Activated CD8-positive, alpha-beta T cell treated with anti-CD3 and anti-CD28 coated beads, Interleukin-2, amount 10 ng/mL, durations not matched to agents 7 days and 5 days (primary cell): ENCODE results near the gene HSP90AB1. TPM values are rescaled to one million over a fixed set of nuclear protein-coding genes. Genes with fewer than 3 reads are reported as not detected.

Experiments
- ATAC-seq: fragments of 150-1000 bp; cut with Tn5 transposase; one replicate; pipeline ENCODE4 v1.10.0; 2021; ENCODE audit warnings: moderate library complexity
- CTCF ChIA-PET: fragments of 350-600 bp; sonication (Branson Sonifier 250); formaldehyde crosslinking; loops from one replicate; lab custom pipeline; 2021; ENCODE audit warnings: antibody characterized with exemption; lab: Charles Lee
- POLR2A ChIA-PET: fragments of 350-600 bp; sonication (Branson Sonifier 250); formaldehyde crosslinking; loops from one replicate; lab custom pipeline; 2021; ENCODE audit warnings: antibody characterized with exemption; lab: Charles Lee
- DNase-seq: peaks from one replicate; pipeline ENCODE4 v3.0.0-alpha.2; 2020
- H3K27ac Mint-ChIP-seq: one replicate; pipeline ENCODE4 v1.8.0; 2021; ENCODE audit warnings: mild to moderate bottlenecking, mixed read lengths
- H3K27me3 Mint-ChIP-seq: one replicate; pipeline ENCODE4 v1.8.0; 2021; ENCODE audit warnings: low read depth, mixed read lengths
- H3K36me3 Mint-ChIP-seq: one replicate; pipeline ENCODE4 v1.8.0; 2021; ENCODE audit warnings: low read depth, mixed read lengths
- H3K4me1 Mint-ChIP-seq: one replicate; pipeline ENCODE4 v1.8.0; 2021; ENCODE audit warnings: low read depth, mixed read lengths
- H3K4me3 Mint-ChIP-seq: one replicate; pipeline ENCODE4 v1.8.0; 2021; ENCODE audit warnings: mild to moderate bottlenecking, mixed read lengths
- H3K9me3 Mint-ChIP-seq: one replicate; pipeline ENCODE4 v1.8.0; 2022; ENCODE audit warnings: mixed read lengths; ENCODE audit not compliant: insufficient read depth
- total RNA-seq, 2 experiments: library from RNA; stranded (reverse); gene quantifications; one replicate each; pipeline ENCODE4 v1.2.3, GENCODE V29; 2021

HSP90AB1 gene
- total RNA-seq, 2 experiments from 2014 or later, result 741 to 755 TPM

DNA sequence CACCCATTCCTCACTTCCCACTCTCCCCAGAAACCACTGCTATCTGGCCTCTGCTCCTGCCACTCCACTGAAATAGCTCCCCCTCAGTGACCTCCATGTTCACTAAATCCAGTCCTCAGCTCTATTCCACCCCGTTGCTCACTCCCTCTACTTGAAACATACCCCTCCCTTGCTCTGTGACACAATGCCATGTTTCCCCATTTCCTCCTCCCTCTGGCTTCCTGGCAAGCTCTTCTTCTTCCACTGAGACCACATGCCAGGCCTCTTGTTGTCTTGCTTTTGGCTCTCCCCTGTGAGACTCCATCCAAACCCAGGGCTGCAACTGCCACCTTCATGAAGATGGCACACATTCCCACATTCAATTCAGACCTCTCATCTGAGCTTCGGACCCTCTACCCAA lies 37.2 kb downstream of the HSP90AB1 start:
- Mint-ChIP-seq H3K36me3 (no peaks in the 10 kb centered on the region), H3K4me1 (no peaks in the 10 kb centered on the region), H3K9me3 (no peaks in the 10 kb centered on the region), H3K27ac (no peak overlapping the region), H3K4me3 (no peak overlapping the region), H3K27me3 (peaks cover 30% of the 10 kb centered on the region)
- ATAC-seq (no peak), DNase-seq (no peak)
- ChIA-PET CTCF (no interaction called here), POLR2A (no interaction called here)

DNA sequence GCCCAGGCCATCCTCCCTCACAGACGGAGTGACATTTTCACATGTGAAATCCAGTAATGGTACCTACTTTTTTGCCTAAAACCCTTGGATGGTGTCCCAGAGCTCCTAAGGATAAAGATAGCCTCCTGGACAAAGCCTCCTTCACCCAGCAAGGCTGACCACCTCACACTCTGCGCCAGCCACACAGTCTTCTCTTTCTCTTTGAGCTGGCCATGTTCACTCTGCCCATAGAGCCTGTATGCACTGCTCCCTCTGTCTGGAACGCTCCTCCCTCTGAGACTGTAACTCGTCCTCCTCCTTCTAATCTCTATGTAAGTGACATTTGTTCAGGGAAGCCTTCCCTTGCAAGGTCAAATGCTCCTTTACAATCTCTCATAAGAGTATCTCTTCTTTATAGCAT lies 38.0 kb downstream of the HSP90AB1 start:
- DNase-seq (no peak), ATAC-seq (no peak)
- Mint-ChIP-seq H3K27ac (no peak overlapping the region), H3K4me3 (no peak overlapping the region), H3K27me3 (peaks cover 28% of the 10 kb centered on the region), H3K4me1 (no peaks in the 10 kb centered on the region), H3K36me3 (no peaks in the 10 kb centered on the region), H3K9me3 (no peaks in the 10 kb centered on the region)
- CTCF ChIA-PET, result no interaction called here
- POLR2A ChIA-PET, result no interaction called here

DNA sequence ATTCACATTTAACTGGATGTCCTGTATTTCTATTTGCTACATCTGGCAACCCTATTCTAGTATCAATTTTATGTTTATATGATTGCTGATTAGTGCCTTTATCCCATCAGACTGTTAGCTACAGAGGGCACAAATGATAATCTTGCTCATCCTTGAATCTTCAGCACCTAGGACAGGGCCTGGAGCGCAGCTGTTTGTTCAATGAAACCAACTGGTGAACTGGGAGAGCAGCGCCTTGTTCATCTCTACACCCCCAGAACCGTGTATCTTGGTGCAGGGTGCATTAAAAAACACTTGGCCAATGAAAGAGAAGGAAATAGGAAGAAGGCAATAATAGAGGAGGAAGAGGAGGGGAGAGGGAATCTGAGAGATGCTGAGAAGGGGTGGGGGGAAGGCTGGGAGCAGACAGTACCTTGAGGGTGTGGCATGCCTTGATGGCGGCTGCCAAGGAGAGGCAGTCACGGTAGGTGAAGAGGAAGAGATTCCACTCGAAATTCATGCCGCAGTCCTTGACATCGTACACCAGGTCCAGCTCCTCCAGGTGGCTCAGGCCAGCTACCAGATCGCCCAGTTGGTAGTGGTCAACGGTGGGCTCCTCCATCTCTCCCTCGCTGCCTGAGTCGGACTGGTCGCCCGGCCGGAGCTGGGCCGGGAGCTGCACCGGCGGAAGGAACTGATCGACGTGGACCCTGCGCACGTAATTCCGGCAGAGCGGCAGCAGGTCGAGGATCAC lies 38.8 kb downstream of the HSP90AB1 start:
- H3K27me3 Mint-ChIP-seq, result peaks cover 33% of the 10 kb centered on the region
- no peak overlapping the region for H3K27ac Mint-ChIP-seq
- H3K4me3 Mint-ChIP-seq, result no peak overlapping the region
- ChIA-PET CTCF (no interaction called here), POLR2A (no interaction called here)
- H3K4me1 Mint-ChIP-seq, result no peaks in the 10 kb centered on the region
- no peaks in the 10 kb centered on the region for H3K9me3 Mint-ChIP-seq
- no peaks in the 10 kb centered on the region for H3K36me3 Mint-ChIP-seq
- DNase-seq (peak; percentile 35), ATAC-seq (no peak)

DNA sequence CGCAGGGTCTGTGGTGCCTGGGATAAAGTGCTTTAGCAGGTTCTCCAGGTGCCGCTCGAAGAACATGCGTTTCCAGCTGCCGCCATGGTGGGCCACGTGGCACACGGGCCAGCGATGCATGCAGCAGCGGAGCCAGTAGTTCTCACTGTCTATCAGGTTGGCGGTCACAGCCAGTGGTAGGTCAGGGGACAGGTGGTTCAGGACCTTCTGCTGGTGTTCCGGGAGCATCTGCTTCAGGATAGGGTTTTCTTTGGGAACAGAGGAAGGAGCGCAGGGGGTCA lies 39.3 kb downstream of the HSP90AB1 start:
- ChIA-PET CTCF (no interaction called here), POLR2A (no interaction called here)
- no peak overlapping the region for H3K4me3 Mint-ChIP-seq
- H3K4me1 Mint-ChIP-seq, result no peaks in the 10 kb centered on the region
- H3K9me3 Mint-ChIP-seq, result no peaks in the 10 kb centered on the region
- no peak overlapping the region for H3K27ac Mint-ChIP-seq
- H3K36me3 Mint-ChIP-seq, result no peaks in the 10 kb centered on the region
- peaks cover 33% of the 10 kb centered on the region for H3K27me3 Mint-ChIP-seq
- ATAC-seq, result no peak
- DNase-seq, result no peak

DNA sequence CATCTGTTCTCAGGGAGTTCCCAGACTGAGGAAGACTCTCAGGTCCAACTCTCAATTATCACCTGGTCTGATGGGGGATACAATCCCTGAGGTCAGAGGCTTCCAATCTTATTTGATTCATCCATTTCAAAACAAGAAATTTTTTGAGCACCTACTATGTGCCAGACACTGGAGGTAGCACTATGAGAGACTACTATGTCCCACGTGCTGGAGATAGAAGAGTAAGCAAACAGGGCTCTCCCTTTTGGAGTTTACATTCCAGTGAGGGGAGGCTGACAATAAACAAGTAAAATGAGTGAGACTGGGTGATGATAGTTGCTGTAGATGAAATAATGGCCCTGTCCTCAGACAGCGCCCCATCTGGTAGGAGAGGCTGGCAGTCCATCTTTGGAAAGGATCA lies 39.8 kb downstream of the HSP90AB1 start:
- DNase-seq (no peak), ATAC-seq (no peak)
- ChIA-PET POLR2A (no interaction called here), CTCF (no interaction called here)
- Mint-ChIP-seq H3K27me3 (peaks cover 37% of the 10 kb centered on the region), H3K9me3 (no peaks in the 10 kb centered on the region), H3K27ac (no peak overlapping the region), H3K4me1 (no peaks in the 10 kb centered on the region), H3K36me3 (no peaks in the 10 kb centered on the region), H3K4me3 (no peak overlapping the region)

DNA sequence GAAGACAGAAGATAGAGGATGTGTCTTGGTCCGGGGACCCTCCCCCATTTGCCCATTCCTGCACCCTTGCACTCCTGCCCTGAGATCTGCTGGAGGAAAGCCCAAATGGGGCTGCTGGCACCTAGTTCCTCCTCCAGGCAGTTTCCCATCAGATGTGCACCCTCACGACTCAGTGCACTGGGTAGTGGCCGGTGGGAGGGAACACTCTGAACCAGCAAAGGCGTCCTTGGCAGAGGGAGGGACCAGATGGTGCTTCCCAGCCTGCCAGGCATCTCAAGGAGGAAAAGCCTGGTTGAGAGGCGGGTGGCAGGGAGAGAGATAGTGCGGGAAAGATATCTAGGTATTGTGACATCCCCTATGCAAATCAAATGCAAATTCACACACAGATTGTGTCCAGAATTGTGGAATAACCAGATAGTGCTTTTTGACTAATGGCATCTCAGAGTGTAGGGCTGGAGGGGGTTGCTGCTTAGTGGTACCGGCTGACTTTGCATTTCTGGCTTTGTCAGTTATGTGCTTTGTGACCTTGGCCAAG lies 42.9 kb downstream of the HSP90AB1 start:
- no peak overlapping the region for H3K27ac Mint-ChIP-seq
- POLR2A ChIA-PET, result no interaction called here
- H3K27me3 Mint-ChIP-seq, result peaks cover 46% of the 10 kb centered on the region
- H3K9me3 Mint-ChIP-seq, result no peaks in the 10 kb centered on the region
- H3K36me3 Mint-ChIP-seq, result no peaks in the 10 kb centered on the region
- ATAC-seq (no peak), DNase-seq (no peak)
- no peaks in the 10 kb centered on the region for H3K4me1 Mint-ChIP-seq
- CTCF ChIA-PET, result interaction anchor here (2.6 kb wide), 1 partner anchor 15 kb away, joined by 11 read pairs; no protein-coding TSS in a partner anchor
- H3K4me3 Mint-ChIP-seq, result no peak overlapping the region

DNA sequence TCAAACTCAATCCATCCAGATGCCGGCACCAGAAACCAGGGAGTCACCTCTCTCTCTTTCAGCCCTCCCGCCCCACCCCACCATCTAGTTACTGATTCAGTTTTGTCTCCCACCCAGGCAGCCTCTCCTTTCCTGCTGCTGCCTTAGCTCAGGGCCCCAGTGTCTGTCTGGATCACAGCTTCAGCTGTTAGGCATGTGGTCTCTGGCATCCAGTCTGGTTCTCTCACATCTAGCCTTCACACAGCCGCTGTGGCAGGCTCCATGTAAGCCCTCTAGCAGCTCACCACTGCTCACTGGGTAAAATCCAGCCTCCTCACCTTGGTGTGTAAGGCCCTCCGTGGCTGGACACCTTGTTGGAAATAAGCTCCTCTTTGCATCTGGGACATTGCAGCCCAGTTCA lies 44.9 kb downstream of the HSP90AB1 start:
- POLR2A ChIA-PET, result interaction anchor here (0.7 to 0.9 kb wide), 3 partner anchors 9 to 14 kb away, joined by 3 to 4 read pairs (median 3); no protein-coding TSS in a partner anchor
- no peaks in the 10 kb centered on the region for H3K9me3 Mint-ChIP-seq
- H3K4me3 Mint-ChIP-seq, result no peak overlapping the region
- H3K4me1 Mint-ChIP-seq, result no peaks in the 10 kb centered on the region
- CTCF ChIA-PET, result interaction anchor here (0.9 to 1.7 kb wide), 3 partner anchors 13 to 23 kb away, joined by 4 to 6 read pairs (median 5); partner anchors contain the start of gene AARS2
- DNase-seq, result no peak
- no peaks in the 10 kb centered on the region for H3K36me3 Mint-ChIP-seq
- H3K27ac Mint-ChIP-seq, result no peak overlapping the region
- no peak for ATAC-seq
- H3K27me3 Mint-ChIP-seq, result peaks cover 59% of the 10 kb centered on the region

DNA sequence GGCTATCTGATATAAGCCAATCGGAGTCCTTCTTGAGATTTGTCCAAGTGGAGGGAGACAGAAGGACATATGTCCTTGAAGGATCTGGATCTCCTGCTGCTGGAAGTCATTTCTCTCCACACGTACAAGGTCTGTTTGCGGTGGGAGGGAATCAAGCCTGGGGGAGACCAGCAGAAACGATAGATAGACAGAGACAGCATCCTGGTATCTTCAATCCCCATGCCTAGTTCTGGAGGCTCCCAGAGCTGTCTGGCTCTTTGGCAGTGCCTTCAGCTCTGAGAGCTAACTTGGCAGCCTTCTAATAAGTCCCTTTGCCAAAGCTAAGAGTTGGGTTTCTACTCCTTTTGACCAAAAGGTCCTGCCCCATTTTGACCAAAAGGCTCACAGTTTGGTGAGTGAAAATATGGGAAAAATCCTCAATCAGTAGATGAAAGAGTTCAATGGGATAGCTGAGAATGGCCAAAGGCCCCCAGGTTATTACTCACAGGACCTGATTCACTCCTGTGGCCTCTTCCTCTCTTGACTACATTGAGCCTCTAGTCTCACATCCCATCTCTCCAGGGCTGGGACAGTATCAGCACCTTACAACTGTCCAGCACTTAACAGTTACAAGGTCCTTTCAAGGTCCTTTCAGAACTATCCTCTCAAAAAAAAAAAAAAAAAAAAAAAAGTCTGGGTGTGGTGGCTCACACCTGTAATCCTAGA lies 45.9 kb downstream of the HSP90AB1 start:
- Mint-ChIP-seq H3K4me3 (no peak overlapping the region), H3K36me3 (no peaks in the 10 kb centered on the region)

DNA sequence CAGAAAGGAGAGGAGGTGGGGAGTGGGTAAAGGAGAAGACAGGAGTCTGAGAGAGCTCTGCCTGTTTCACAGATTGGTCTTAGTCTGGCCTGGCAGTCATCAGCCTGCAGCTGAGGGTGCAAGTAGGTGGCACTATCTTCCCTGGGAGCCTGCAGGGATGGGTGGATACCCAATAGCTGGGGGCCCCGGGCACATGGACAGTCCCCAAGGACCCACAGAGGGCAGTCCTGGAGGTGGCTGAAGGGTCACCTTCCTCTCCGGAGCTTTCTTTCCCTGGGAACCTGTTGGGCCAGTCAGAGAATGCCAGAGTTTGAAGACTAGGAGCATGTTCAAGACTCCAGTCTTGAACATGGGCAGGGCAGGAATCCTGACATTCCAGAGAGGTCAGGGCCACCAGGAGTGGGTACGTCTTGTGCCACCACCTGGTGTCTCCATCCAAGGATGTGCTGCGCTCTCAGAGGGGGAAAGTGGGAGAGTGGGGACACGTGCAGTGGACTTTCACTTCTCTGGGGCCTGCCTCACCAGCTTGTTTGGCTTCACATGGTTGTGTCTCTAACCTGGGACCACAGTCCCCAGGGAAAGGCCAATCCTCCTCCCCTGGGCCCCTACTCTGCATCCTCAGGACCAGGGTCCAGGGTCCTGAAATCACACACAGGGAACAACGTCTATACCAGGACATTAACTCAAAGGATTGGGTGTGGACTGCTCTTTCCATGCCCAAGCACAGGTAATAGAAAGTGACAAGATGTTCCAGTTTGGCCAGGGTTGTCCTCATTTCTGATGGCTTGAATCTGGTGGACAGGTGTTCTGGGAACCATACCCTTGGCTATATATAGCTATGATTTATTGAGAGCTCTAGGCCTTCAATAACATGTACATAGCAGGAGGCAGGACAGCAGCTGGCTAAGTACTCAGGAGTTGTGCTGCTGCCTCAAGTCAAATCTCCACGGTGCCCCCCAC lies 48.2 kb downstream of the HSP90AB1 start:
- POLR2A ChIA-PET, result interaction anchor here (1.0 to 1.9 kb wide), 3 partner anchors 11 to 30 kb away, joined by 3 to 5 read pairs (median 5); partner anchors contain the start of gene AARS2
- H3K9me3 Mint-ChIP-seq, result no peaks in the 10 kb centered on the region
- CTCF ChIA-PET, result interaction anchor here (0.8 to 3.2 kb wide), 5 partner anchors 10 to 123 kb away, joined by 3 to 22 read pairs (median 4); partner anchors contain the start of gene AARS2

More for the DNA sequence above, 45.9 kb downstream of the HSP90AB1 start:
- Mint-ChIP-seq H3K27ac (no peak overlapping the region), H3K27me3 (peaks cover 58% of the 10 kb centered on the region), H3K4me1 (peaks cover 2% of the 10 kb centered on the region), H3K9me3 (no peaks in the 10 kb centered on the region)
- ATAC-seq (no peak), DNase-seq (no peak)
- POLR2A ChIA-PET, result interaction anchor here (0.9 kb wide), 2 partner anchors 11 to 13 kb away, joined by 3 read pairs; no protein-coding TSS in a partner anchor
- CTCF ChIA-PET, result interaction anchor here (0.6 to 1.7 kb wide), 3 partner anchors 12 to 20 kb away, joined by 3 to 6 read pairs (median 5); partner anchors contain the start of gene AARS2

DNA sequence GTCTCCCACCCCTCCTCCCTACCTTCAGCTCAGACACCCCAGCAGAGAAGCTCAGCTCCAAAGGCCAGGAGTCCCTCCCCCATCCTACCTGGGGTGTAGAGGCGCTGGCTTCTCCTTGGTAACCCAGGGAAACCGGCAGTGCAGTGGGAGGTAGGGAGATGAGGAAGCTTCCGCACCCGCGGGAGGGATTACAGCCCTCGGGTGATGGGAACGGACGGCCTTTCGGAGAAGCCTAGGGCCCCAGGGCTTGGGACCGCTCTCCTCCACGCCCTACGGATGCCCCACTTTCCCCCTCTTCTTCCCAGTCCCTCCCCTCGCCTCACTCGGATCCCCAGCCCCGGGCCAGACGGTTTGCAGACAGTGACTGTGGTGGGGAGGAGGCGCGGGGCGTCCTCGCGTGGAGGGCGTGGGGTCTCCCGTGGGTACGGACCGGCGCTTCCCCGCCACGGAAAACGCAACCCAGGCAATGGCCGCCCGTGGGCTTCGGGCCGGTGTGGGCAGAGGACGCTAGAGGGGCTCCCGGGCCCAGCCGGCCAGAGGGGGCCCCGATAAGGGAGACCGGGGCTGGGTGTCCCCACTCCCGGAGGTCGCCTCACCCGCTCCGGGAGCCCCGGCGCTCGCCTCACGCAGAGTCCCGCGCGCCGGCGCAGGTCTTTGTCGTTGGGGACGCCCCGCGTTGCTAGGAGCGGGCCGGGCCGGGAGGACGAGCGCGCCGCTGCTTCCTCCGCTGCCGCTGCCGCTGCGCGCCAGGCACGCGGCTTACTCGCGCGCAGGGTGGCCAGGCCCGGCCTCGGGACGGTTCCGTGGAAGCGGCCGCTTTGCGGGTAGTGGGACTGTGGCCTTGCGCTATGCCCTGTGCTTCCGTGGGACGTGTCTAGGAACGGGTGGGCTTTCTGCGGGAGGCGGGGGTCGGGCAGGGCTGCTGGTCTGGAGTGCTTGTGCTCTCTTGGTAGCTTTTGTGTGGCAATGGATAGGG lies 50.5 kb downstream of the HSP90AB1 start:
- H3K27me3 Mint-ChIP-seq, result peaks cover 41% of the 10 kb centered on the region
- H3K9me3 Mint-ChIP-seq, result no peaks in the 10 kb centered on the region
- H3K27ac Mint-ChIP-seq, result no peak overlapping the region
- H3K4me3 Mint-ChIP-seq, result peak overlapping the region; percentile 38
- H3K4me1 Mint-ChIP-seq, result peaks cover 6% of the 10 kb centered on the region
- POLR2A ChIA-PET, result interaction anchor here (1.1 to 1.9 kb wide), 2 partner anchors 15 to 50 kb away, joined by 5 to 6 read pairs; partner anchors contain the start of gene AARS2
- DNase-seq, result peak; percentile 56
- CTCF ChIA-PET, result interaction anchor here (1.4 to 3.2 kb wide), 8 partner anchors 8 to 125 kb away, joined by 3 to 22 read pairs (median 6); partner anchors contain the start of gene AARS2
- peak; percentile 84 for ATAC-seq
- H3K36me3 Mint-ChIP-seq, result peaks cover 21% of the 10 kb centered on the region

More for the DNA sequence above, 48.2 kb downstream of the HSP90AB1 start:
- H3K27me3 Mint-ChIP-seq, result peaks cover 54% of the 10 kb centered on the region
- H3K4me3 Mint-ChIP-seq, result no peak overlapping the region
- DNase-seq (no peak), ATAC-seq (no peak)
- no peak overlapping the region for H3K27ac Mint-ChIP-seq
- peaks cover 6% of the 10 kb centered on the region for H3K36me3 Mint-ChIP-seq
- H3K4me1 Mint-ChIP-seq, result peaks cover 6% of the 10 kb centered on the region
